GM19468 (cell line): ENCODE measurements around the gene PLCB2.

Experiments used
- ATAC-seq: cut with Tn5 transposase; IDR thresholded peaks from one replicate; pipeline ENCODE4 v1.9.1; 2021; ENCODE audit warnings: mild to moderate bottlenecking, moderate library complexity, moderate number of reproducible peaks; ENCODE audit not compliant: unreplicated experiment; ENCODE audit errors: extremely low read depth

Gene PLCB2

DNA sequence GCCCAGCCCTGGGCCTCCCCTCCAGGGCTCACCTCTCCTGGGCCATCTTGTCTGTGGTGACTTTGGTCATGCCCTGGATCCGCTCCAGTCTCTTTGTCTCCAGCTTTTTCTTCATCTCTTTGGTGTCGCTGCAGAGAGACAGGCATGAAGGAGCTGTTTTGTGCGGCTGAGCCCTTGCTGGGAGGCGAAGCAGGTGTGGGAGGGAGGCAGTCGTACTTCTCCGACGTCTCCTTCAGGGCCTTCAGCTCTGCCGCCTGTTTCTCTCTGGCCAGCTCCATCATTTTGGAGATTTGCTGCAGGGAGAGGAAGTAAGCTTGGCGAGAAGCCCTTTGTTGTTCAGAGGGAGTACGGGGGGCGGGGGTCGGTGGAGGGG lies 17.2 kb downstream of the PLCB2 start:
- ATAC-seq: no peak

DNA sequence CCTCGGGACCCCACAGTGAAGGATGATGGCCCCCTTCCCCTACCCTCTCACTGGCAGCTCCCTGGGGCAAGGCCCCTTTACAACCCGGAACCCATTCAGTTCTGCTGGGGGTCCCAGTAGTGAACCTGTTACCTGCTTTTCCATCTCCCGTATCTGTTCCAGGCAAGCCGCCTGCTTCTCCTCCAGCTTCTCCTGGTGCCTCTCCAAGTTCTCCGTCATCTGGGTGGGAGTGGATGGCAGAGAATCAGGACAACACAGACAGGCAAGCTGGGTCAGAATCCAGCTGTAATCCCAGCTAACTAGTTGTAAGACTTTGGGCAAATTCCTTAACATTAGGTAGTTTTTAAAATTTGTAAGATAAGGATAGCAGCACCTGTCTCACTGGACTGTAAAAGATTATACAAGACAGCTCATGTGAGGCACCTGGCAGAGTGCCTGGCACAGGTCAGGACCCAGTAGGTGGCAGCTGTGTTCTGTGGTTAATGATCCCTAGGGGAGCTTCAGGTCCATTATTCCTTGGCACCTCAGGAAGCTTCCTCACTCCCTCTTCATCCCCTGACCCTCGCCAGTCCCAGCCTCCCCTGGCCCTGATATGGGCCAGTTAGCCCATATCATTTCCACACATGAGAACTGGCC lies 18.5 kb downstream of the PLCB2 start:
- no peak for ATAC-seq

DNA sequence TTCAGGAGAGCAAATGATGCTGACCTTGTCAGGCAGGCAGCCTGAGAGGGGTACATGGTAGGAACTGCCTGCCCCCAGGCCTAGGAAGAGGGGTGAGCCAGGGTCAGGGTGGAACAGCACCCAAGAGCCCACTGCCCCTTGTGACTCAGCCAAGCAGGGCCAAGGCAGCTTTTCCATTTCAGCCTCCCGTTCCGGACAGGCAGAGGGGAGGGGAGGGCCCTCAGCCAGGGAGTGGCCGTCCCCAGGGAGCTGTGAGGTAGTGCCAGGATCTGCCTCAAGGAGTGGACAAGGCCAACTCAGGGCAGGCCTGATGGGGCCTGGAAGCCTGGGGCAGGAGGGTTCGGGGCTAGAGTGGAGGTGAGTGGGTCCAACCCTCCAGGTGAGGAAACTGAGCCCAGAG lies 19.8 kb downstream of the PLCB2 start:
- ATAC-seq: no peak

GRCh38 chr15:40287505-40287904 lies 20.2 kb downstream of the PLCB2 start:
- no peak for ATAC-seq

DNA sequence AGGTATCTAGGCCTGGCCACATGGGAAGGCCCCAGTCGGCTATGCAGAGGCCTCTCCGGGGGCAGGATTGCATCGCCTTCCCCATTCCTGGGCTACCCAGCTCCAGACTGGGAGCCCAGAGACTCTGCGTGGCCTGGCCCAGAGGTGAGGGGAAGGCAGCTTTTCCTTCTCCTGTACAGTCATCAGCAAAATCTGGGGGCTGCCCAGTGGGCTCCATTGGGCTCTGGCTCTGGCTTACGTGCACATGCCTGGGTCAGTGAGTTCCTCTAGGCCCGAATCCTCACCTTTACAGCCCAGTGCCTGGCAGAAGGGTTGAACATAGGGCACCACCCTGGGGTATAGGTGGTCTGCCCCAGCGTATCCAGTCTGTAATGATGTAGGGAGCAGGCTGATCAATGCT lies 20.9 kb downstream of the PLCB2 start:
- no peak for ATAC-seq

- ATAC-seq: no peak
These were observed 21.6 kb downstream of the PLCB2 start for GRCh38 chr15:40286061-40286532.

GRCh38 chr15:40285554-40286011 lies 22.2 kb downstream of the PLCB2 start:
- ATAC-seq: no peak

DNA sequence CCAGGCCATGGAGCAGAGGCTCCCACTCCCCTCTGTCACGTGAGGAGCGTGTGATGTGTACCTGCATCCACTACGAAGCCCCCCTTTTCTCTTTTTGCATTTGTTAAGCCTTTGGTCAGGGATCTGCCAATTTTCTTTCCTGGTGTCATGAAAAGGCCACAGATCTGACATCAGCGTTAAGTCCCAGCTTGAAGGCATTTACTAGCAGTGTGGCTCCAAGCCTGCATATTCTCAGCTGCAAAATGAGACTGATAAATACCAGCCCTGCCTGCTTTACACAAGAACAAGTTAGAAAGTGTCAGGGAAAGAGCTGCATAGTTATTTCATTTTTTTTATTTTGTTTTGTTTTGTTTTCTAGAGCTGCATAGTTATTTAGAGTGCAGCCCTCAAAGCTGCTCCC lies 22.6 kb downstream of the PLCB2 start:
- ATAC-seq: no peak

DNA sequence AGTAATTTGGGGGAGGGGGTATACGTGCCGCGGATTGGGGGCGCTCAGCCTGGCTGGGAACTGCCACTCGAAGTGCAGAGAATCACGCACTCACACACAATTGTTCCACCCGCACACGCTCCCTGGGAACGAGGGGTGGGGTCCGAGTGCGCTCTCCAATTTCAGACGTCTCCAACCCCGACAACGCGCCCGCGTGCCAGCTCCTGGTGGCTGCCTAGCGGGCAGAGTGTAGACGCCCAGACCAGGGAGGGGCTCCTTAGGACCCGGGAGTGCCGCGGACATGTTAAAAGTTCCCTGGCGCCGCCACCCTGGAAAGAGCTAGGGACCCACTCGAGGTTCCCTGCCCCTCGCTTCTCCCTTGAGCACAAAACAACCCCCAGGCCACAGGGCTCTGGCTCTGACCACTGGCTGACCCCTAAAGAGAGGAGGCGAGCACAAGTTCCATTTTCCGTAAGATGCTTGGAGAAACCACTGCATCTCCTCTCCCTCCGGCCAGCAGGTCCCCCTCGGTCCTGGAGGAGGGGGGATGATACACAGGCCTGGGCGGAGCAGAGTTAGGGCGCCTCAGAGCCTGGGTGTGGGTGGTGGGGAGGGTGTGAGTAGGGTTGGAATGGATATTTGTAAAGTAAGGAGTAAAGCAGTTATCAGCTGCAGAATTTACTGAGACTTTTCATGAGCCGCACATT lies 24.0 kb downstream of the PLCB2 start:
- no peak for ATAC-seq

- ATAC-seq: no peak
These were observed 24.7 kb downstream of the PLCB2 start, which contains the start of gene ANKRD63 for GRCh38 chr15:40282869-40283614. Gene ANKRD63, minus strand, starts transcription at chr15:40283064. Its CDS starts 478 bp downstream, at chr15:40282586.

GRCh38 chr15:40282147-40282868 lies 25.4 kb downstream of the PLCB2 start:
- no peak for ATAC-seq

DNA sequence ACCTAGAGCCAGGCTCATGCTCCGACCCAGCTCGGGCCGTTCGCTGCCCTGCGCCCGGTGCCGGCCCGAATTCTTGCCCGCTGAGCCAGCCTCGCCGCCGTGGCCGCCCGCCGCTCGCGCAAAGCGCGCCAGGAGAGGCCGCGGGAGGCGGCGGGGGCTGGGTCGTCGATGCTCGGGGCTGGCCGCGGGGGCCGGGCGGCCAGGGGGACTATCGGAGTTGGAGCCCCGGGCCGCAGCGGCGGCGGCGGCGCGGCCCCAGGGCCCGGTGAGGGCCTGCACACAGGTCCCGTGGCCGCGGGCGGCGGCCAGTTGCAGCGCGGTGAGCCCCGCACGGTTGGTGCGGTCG lies 26.0 kb downstream of the PLCB2 start:
- ATAC-seq: no peak

DNA sequence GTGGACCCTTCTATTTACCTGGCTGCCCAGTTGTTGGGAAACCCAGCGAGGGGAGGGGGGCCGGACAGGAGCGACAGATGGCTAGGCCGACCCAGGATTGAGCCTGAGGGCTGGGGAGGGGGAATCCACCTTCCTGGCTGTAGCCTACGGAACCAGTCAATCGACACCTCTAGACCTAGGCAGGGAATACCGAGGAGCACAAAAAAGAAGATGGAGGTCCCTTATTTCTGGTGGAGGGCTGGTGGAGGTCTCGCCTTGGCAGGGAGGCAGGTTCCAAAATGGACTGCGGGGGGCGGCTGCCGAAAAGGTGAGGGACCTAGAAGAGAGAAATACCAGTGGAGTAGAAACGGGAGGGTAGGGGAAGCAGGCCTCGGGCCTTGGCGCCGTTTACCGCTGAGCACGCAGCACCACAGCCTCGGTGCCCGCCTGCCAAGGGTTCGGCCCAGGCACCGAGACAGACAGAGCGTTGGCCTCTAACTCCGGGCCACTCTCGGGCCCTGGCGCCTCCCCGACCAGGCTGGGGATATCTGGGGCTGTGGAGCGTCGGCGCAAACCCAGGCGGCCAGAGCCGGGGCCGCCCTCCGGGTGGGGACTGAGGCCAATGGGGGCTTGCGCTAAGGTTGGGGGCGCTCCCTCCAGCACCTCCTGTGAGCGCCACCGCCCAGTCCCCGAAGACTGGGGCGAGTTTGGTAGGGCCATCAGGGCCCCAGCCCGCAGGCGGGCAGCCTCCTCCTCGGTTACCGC lies 26.5 kb downstream of the PLCB2 start:
- ATAC-seq: no peak

DNA sequence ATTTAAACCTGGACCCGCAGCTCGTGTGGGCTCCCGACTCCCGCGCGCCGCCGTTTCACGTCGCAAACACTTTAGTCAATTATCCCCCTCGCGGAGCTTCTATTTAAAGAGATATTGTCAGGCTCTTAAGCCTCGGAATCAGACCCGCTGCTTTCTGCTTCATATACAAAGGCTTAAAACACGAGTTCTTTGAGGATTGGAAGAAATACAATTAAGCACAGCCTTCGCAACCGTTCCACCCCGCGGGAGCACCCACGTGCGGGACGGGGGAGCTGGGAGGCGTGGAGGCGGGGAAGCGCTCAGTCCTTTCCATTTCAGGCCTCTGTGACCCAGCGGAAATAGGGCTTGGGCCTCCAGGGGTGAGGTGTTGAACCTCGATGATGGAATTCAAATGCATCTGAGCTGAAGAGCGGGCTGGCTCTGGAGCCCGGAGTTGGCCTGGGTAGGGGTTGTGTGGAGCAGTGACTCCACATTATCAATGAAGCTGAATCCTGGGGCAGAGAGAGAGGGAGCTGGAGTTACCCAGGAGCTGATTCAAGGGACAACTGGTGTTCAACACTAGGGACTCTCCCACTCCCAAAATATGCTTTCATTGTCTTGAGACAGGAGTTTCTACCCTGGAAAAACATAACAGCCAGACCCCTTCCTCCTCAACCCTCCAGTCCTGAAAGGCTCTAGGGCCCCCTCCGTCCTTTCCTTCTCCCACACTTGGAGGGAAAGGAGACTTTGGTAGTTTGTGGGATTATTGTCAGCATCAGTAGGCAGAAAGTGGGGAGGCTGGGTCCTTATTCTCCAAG lies 27.3 kb downstream of the PLCB2 start:
- ATAC-seq: no peak

DNA sequence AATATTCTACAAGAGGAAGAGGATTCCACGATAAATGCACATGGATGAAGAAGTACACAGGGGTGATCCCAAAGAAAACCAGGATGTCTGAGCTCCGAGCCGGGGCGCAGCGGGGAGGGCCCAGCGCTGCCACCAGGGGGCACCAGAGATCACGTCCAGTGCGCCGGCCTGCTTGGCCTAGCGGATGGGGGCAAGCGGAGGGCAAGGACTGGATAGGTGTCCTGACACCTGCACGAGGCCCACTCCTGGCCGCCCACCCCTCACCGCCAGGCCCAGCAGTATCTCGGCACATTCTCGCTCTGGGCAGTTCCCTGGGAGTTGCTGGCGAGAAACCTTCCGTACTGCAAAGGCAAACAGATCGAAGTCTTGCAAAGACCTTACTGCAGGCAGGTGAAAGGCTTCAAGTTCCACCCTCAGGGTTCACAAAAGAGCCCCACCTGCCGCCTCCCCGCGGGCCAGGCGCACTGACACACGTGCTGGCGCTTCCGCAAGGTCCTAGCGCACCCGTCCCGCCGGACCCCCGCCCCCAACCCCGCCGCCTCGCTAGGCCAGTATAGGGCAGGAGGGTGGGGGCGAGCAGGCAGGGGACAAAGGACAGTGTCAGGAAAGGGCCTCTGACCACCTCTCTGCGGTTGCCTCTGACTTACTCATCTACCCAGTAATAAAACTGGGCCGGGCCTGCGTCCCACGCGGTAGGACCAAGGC lies 28.1 kb downstream of the PLCB2 start:
- no peak for ATAC-seq

- ATAC-seq: no peak
These were observed 29.7 kb downstream of the PLCB2 start for GRCh38 chr15:40278026-40278425.

DNA sequence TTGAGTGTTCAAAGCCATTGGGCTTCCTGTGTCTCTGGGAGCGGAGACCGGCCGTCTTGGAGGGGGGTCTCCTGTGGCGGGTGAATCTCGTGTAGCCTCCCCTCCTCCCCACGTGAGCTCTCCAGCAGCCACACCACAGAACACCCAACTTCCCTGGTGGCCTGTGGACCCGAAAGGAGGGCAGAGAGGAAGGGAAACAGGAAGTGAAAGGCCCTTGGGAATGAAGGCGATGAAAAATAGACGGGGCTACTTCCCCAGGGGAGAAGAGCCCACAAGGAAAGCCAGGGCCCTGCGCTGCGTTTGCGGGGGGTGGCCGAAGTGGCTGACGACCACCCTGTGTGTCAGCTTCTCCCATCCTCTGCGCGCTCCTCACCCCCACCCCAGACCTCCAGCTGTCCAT lies 30.3 kb downstream of the PLCB2 start:
- ATAC-seq: no peak

DNA sequence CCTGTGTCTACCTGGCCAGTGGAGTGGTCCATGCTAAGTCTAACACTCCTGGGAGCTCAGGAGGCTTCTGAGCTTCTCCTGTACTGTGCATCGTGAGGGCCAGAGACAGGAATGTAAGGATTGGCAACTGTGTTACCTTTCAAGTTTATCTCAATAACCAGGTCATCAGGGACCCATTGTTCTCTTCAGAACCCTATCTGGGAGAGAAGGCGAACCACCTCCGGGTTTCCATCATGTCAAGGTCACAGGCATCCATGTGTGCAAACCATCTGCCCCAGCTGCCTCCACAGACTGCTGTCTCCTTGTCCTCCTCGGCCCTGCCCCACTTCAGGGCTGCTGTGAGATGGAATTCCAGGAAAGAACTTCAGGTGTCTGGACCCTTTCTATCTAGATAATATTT lies 30.8 kb downstream of the PLCB2 start:
- ATAC-seq: no peak

DNA sequence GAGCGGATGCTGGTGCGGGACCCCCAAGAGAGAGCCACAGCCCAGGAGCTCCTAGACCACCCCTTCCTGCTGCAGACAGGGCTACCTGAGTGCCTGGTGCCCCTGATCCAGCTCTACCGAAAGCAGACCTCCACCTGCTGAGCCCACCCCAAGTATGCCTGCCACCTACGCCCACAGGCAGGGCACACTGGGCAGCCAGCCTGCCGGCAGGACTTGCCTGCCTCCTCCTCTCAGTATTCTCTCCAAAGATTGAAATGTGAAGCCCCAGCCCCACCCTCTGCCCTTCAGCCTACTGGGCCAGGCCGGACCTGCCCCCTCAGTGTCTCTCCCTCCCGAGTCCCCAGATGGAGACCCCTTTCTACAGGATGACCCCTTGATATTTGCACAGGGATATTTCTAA lies 31.8 kb downstream of the PLCB2 start:
- ATAC-seq: no peak
